NCI-H446 (cell line): ENCODE data around the gene CACNA1G.

Experiments
- DNase-seq, 2 experiments: peaks; one replicate each; lab custom pipeline; 2025; lab: John Stamatoyannopoulos, UW

Gene CACNA1G

GRCh38 chr17:50560185-50560824 is at the start of gene CACNA1G:
TSS of gene CACNA1G (plus strand) at chr17:50560715. CDS start at chr17:50561460, 745 bp downstream.
- DNase-seq: peak; percentile 18 to 74

DNA sequence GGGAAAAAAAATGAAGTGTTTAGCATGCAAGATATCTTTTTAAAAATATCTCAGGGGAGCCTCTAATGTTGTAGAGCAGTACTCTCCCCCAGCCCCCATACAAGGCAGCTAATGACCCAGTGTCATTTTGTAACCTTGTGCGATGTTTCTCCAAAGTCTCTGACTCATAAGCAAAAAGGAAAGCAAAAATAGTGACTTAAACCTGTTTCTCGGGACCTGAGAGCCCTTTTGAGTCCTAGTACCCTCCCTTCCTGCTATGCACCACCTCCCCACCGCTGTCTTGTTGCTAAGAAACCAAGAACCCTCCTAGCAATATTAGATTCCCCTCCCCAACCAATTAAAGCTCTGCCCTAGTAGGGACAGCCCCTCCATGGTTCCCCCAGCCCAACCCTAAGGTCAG is 49.5 kb upstream of the CACNA1G start:
- DNase-seq: no peak

DNA sequence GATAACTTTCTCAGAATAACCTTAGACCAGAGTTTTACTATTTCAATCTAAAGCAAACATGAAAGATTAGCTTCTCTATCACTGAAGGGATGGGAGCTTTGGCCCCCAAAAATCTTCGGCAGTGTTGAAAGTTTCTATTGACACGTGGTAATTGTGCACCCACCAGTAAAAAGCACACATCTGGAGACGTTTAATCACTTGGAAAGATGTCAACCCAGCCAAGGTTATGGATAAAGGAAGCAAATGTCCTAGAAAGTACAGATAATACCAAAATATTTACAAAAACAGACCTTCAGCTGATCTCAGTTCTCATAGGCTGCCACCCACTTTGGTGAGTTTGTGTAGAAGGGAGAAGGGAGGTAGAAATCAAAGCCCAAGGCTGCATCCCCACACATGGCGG is 47.0 kb upstream of the CACNA1G start:
- DNase-seq: no peak

GRCh38 chr17:50514388-50514787 is 46.1 kb upstream of the CACNA1G start:
- DNase-seq: no peak

DNA sequence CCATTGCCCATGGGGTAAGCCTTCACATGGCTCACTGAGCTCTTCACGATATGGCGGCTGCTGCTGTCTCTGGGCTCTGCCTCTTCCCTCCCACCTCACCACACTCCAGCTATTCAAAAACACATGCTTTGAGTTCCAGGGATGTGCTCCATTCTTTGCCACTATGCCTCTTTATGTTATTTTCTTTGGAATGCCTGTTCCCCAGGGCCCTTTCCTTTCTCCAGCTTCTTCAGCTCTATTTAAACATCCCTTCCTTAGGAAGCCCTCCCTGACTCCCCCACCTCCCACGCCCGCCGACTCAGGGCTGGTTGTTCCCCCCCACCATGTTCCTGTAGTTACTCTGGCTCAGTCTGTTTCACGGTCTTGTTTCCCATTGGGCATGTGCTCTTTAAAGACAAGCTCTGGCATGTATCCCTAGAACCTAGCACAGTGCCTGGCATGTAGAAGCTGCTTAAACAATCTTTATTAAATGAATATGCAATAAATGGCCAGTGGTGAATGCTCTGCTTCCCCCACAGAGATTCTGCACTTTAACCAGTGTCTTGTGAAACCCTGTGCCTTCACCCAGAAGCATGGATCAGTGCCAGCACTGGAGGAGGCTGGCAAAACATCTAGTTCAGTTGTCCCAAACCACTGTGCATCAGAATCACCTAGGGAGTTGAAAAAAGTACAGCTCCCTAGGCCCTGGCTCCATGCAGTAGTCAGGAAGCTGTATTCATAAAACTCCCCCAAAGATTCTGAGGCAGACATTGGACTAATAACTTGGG is 45.4 kb upstream of the CACNA1G start:
- DNase-seq: peak in 1 of 2 experiments; percentile 34

DNA sequence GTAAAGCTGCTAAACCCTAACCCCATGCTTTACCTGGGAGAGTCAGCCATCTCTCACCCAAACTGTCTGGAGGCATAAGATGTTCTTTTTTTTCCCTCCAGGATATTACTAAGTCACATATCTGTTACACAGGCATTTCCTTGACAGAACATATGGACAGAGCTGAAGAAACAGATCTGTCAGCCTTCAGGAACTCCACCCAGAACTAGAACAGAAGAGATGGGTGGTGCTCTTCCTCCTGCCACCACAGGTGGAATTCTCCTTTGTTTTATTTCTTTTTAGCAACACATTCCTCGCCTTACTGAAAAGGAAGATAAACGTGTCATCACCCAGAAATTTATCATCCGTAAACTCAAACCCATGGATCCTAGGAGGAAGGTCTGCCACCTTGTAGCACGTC is 43.5 kb upstream of the CACNA1G start:
- no peak for DNase-seq

GRCh38 chr17:50517504-50518383 is 42.8 kb upstream of the CACNA1G start:
- DNase-seq: no peak

DNA sequence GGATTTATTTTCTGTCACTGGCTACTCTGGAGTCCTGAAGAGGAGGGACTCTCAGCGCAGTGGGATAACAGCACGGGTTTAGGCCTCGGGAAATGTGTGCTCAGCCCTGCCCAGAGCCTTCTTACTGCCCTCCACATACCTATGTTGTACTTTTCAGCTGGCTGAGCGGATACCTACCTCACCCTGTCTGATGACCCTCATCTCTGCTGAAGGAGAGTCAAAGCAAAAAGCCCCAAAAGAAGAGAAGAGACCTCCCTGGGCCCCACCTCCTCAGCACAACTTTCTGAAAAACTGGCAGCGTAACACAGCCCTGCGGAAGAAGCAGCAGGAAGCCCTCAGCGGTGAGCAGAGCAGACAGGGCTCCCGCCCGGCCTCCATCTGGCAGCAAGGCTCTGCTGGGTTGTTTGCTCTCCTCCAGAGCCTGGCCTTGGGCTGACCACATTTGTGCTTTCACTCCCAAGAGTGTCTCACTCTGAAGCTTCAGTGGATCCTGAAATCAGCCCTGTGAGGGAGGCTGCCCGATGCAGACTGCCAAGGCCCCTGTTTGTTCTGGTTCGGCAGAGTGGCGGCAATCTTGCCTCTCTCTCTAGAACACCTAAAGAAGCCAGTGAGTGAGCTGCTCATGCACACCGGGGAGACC is 42.0 kb upstream of the CACNA1G start:
- DNase-seq: peak; percentile 14 to 64

DNA sequence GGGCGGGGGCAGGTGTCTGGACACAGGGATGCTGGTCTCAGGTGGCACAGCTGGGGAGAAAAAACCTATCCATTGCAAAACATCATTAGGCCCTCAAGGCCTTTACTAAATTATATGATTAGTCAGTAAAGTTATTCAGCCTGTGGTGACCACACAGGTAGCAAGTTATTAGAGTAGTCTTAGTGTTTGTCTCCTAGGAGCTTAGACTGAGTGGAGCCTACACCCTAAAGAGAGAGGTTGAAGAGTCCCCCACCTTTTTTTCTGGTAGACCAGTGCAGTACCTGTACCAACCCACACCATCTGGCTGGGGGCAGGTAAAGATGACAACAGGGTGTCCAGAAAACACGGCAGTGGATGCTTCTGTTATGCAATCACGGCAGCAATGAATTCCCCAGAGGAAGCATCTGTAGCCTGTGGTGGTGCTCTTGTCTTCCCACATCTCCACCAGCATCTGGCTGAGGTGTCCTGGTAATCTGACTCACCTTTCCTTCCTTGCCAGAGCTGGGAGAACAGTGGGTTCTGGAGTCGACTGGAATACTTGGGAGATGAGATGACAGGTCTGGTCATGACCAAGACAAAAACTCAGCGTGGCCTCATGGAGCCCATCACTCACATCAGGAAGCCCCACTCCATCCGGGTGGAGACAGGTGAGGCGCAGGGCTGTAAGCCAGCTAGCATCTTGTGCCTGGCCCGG is 41.2 kb upstream of the CACNA1G start:
- no peak for DNase-seq

- DNase-seq: no peak
These were observed 40.0 kb upstream of the CACNA1G start for GRCh38 chr17:50520483-50520882.

DNA sequence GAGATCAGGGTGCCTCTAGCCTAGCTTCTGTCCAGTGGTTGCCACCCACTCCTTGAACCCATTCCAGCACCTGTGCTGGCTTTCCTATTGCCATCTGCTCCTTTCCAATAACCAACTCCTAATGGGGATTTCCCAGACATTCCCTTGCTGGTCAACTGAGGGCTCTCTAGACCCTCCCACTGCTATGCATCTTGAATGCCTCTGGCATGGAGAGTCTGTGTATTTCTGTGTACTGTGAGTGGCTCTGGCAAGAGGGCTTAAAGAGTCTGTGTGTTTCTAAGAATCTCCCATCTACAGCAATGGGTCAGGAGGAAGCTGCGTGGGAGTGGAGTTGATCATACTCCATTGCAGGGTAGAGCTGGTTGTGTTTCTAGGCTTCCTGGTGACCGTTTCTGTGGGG is 39.0 kb upstream of the CACNA1G start:
- DNase-seq: no peak

DNA sequence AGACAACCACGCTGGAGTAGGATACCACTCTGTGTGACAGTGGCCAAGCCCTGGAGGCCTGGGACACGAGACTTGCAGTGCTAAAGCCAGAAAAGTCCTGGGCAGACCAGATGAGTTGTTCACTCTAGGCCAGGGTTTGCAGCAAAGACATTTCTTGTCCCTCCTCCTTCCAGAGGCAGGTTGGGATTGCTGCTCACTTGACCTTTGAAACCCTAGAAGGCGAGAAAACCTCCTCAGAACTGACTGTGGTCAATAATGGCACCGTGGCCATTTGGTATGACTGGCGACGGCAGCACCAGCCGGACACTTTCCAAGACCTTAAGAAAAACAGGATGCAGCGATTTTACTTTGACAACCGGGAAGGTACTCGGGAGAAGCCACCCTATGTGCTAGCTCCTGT is 37.7 kb upstream of the CACNA1G start:
- DNase-seq: no peak

DNA sequence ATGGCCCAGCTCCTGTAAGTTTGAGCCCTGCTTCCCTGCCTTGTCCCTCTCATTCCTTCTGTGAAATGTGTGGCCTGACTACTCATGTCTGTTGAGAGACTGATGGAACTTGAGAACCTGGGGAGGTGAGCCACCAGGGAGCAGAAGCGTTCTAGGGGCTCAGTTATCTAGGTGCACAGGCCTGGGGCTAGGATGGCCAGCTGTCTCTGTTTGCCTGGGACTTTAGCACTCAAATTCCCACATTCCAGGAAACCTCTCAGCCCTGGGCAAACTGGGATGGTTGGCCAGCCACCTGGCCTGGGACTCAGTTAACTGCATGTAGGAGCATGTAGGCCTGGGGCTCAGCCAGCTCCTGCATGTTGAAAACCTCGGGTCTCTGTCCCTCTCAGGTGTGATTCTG is 37.3 kb upstream of the CACNA1G start:
- DNase-seq: no peak

GRCh38 chr17:50524838-50525237 is 35.7 kb upstream of the CACNA1G start:
- DNase-seq: no peak

GRCh38 chr17:50527155-50527762 is 33.3 kb upstream of the CACNA1G start:
- no peak for DNase-seq

GRCh38 chr17:50527949-50528474 is 32.5 kb upstream of the CACNA1G start:
- no peak for DNase-seq

DNA sequence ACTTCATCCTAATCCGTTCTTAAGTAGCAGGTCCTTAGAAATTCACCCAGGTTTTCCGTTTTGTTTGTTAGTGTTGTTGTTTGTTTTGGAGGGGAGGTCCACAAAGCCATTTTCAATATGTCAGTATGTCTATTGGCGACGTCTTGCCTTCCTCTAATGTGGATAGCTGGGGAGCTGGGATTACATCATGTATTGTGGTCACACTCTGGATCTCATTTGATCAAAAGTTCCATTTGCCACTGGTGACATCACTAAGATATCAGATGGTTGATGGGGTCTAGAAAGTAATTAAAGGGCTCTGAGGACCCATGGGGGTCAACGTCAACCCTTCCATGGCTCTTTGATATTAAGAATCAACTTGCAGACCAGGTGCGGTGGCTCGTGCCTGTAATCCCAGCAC is 30.7 kb upstream of the CACNA1G start:
- no peak for DNase-seq

DNA sequence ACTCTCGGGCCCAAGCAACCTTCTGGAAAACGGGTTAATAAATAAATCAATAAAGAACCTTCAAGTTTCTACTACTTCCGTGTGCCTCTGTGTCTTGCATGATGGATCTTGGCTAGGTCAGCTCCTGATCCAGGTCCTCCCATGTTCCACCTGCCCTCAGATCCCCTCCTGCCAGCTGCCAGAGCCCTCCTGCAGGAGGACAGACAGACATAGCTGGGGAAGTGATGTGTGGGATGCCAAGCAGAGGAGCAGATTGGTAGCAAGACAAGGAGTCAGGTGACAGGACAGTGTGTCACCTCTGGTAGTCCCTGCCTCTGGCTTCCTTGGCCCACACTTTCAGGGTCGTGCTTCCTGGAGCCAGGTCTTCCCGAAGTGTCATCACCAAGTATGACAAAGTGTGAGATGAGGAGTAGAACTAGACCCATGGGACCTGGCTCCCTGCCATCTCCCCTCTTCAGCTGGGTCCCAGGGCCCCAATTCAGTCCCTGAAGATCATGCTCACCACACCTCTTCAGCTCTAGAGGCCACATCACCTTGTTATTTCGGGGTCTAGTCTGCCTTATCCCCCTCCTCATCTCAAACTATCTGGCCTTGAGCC is 29.0 kb upstream of the CACNA1G start:
- DNase-seq: no peak

GRCh38 chr17:50532452-50533024 is 28.0 kb upstream of the CACNA1G start, which contains the start of gene EPN3:
TSS of gene EPN3 (plus strand) at chr17:50532735. CDS start at chr17:50536557, 3,822 bp downstream.
- DNase-seq: no peak

DNA sequence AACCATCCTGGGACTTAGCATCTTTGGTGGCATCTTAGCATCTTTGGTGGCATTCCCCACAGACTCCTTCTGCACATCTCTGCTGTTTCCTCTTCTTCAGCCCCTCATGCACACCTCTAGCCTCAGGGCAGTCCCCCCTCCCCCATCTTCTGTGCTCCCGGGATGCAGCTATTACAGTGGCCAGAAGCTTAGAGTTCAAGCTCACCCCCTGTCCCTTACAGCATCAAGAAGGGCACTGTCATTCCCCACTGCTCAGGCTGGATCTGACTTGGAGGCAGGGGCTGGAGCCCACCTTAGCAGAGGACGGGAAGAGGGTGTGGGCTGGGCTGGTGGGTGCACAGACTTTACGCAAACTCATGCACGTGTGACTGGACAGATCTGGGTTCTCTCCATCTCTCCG is 27.3 kb upstream of the CACNA1G start:
- DNase-seq: no peak
